ENCODE data around the gene OPN1MW3.
"Not testable (repeated sequence)": the region's sequence is repeated elsewhere in the genome, so short reads cannot be mapped to it uniquely, and the experiment has no call there.

Gene OPN1MW3

DNA sequence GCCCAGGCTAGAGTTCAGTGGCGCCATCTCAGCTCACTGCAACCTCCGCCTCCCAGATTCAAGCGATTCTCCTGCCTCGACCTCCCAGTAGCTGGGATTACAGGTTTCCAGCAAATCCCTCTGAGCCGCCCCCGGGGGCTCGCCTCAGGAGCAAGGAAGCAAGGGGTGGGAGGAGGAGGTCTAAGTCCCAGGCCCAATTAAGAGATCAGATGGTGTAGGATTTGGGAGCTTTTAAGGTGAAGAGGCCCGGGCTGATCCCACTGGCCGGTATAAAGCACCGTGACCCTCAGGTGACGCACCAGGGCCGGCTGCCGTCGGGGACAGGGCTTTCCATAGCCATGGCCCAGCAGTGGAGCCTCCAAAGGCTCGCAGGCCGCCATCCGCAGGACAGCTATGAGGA lies at the start of gene OPN1MW3:
OPN1MW3 (plus strand) TSS at position 301 of the 400 bp plus-strand sequence; CDS start at position 339, 38 bp downstream.
- H3K4me1 ChIP-seq (ENCODE audit: control insufficient read depth, insufficient read depth, low read length); H3K9ac ChIP-seq (ENCODE audit: low read length in 2 of 2); H3K36me3 ChIP-seq (ENCODE audit: control insufficient read depth in 2 of 2, insufficient read depth in 2 of 2, low read length in 2 of 2); H3K27ac ChIP-seq (ENCODE audit: low read length); H3K27me3 ChIP-seq (ENCODE audit: control insufficient read depth in 1 of 2, insufficient read depth in 2 of 2, low read length in 2 of 2); H3K4me3 ChIP-seq (ENCODE audit: low read length in 2 of 2); H3K9me3 ChIP-seq (ENCODE audit: control insufficient read depth in 2 of 2, low read length in 2 of 2): not testable (repeated sequence)

DNA sequence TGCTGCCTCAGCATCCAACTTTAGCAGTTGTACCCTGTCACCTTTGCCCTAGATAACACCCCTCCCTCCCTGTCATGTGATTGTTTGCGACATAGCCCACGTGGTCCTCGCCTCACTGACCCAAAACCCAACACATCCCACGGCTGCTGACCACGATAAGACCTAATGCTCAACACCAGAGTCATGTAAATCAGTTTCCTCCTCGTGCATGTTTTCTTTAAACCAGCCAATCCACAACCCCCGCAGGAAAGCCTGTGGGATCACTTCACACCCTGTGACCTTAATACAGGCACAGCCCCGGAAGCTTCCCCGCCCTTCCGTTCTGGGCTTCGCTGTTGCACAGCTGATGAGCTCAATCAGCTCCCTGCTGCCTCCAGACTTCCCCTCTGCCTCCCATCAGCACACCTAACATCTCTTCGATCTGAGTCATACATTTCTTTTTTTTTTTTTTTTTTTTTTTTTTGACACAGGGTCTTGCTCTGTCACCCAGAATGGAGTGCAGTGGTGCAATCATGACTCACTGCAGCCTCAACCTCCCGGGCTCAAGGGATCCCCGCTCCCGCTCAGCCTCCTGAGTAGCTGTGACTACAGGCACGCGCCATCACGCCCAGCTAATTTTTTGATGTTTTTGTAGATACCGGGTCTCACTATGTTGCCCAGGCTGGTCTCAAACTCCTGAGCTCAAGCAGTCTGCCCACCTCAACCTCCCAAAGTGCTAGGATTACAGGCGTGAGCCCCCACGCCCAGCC lies 47.5 kb upstream of the OPN1MW3 start:
- not testable (repeated sequence) for H3K4me3 ChIP-seq (ENCODE audit: low read length in 2 of 2); H3K27me3 ChIP-seq (ENCODE audit: control insufficient read depth in 1 of 2, insufficient read depth in 2 of 2, low read length in 2 of 2); H3K4me1 ChIP-seq (ENCODE audit: control insufficient read depth, insufficient read depth, low read length); H3K27ac ChIP-seq (ENCODE audit: low read length); H3K36me3 ChIP-seq (ENCODE audit: control insufficient read depth in 2 of 2, insufficient read depth in 2 of 2, low read length in 2 of 2); H3K9me3 ChIP-seq (ENCODE audit: control insufficient read depth in 2 of 2, low read length in 2 of 2); H3K9ac ChIP-seq (ENCODE audit: low read length in 2 of 2)

DNA sequence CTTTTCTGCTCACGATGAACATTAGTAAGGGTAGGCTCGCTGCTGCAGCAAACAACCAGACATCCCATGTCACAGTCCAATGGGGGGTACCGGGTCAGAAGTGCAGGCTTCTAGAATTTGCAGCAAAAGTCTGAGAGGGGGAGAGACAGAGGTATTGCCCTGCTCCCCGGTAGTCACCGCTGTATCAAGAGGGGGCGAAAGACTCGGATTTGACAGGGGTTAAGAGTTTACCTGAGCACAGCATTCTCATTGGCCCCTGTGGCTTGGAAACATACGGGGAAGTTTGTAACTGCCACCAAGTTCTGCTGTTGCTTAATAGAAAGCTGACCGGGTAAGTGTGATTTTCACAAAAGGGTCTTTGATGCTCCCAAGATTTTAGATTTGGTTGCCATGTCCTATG lies 46.3 kb upstream of the OPN1MW3 start:
- H3K36me3 ChIP-seq (ENCODE audit: control insufficient read depth in 2 of 2, insufficient read depth in 2 of 2, low read length in 2 of 2); H3K27me3 ChIP-seq (ENCODE audit: control insufficient read depth in 1 of 2, insufficient read depth in 2 of 2, low read length in 2 of 2); H3K4me1 ChIP-seq (ENCODE audit: control insufficient read depth, insufficient read depth, low read length); H3K9me3 ChIP-seq (ENCODE audit: control insufficient read depth in 2 of 2, low read length in 2 of 2); H3K4me3 ChIP-seq (ENCODE audit: low read length in 2 of 2); H3K27ac ChIP-seq (ENCODE audit: low read length); H3K9ac ChIP-seq (ENCODE audit: low read length in 2 of 2): not testable (repeated sequence)

DNA sequence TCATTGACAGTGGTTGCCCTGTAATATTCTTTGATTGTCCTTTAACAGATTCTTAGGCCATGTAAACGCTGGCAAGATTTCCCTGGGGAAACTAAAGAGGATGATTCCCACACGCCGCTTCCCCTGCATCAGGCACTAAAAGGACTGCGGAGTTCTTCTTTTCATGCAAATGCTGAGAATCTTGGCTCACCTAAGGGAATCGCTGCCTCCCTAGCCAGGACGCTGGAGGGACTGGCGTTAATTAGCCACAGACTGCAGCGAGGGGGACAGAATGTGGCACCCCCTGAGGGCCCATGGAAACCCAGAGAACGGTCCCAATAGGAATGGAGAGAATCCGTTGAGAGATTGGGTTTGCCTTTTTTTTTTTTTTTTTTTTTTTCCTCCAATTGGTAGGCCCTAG lies 45.9 kb upstream of the OPN1MW3 start:
- H3K4me1 ChIP-seq (ENCODE audit: control insufficient read depth, insufficient read depth, low read length); H3K9ac ChIP-seq (ENCODE audit: low read length in 2 of 2); H3K27me3 ChIP-seq (ENCODE audit: control insufficient read depth in 1 of 2, insufficient read depth in 2 of 2, low read length in 2 of 2); H3K9me3 ChIP-seq (ENCODE audit: control insufficient read depth in 2 of 2, low read length in 2 of 2); H3K27ac ChIP-seq (ENCODE audit: low read length); H3K36me3 ChIP-seq (ENCODE audit: control insufficient read depth in 2 of 2, insufficient read depth in 2 of 2, low read length in 2 of 2); H3K4me3 ChIP-seq (ENCODE audit: low read length in 2 of 2): not testable (repeated sequence)

DNA sequence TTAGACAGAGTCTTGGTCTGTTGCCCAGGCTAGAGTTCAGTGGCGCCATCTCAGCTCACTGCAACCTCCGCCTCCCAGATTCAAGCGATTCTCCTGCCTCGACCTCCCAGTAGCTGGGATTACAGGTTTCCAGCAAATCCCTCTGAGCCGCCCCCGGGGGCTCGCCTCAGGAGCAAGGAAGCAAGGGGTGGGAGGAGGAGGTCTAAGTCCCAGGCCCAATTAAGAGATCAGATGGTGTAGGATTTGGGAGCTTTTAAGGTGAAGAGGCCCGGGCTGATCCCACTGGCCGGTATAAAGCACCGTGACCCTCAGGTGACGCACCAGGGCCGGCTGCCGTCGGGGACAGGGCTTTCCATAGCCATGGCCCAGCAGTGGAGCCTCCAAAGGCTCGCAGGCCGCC lies 37.9 kb upstream of the OPN1MW3 start, which contains the start of gene OPN1MW2:
OPN1MW2 (plus strand) TSS at position 301 of the 400 bp plus-strand sequence; CDS start at position 361, 60 bp downstream.
- not testable (repeated sequence) for H3K4me3 ChIP-seq (ENCODE audit: low read length in 2 of 2); H3K9ac ChIP-seq (ENCODE audit: low read length in 2 of 2); H3K9me3 ChIP-seq (ENCODE audit: control insufficient read depth in 2 of 2, low read length in 2 of 2); H3K27ac ChIP-seq (ENCODE audit: low read length); H3K4me1 ChIP-seq (ENCODE audit: control insufficient read depth, insufficient read depth, low read length); H3K36me3 ChIP-seq (ENCODE audit: control insufficient read depth in 2 of 2, insufficient read depth in 2 of 2, low read length in 2 of 2); H3K27me3 ChIP-seq (ENCODE audit: control insufficient read depth in 1 of 2, insufficient read depth in 2 of 2, low read length in 2 of 2)

DNA sequence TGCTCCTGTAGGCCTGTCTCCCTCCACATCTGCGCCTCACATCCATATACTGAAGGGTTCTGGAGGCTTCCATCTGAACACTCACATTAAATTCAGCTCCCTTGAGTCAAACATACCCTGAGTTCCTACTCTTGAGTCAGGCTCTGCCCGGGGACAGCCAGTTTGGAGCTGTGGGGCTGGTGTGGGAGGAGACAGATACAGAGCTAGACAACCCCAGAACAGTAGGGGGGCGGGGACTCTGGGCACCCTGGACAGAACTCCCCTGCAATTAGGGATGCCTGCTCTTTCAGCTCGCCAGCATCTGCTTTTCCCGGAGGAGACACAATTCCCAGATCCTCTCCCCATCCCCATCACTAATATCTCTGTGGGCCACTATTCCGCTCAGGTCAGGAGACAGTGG lies 32.1 kb upstream of the OPN1MW3 start:
- H3K36me3 ChIP-seq (ENCODE audit: control insufficient read depth in 2 of 2, insufficient read depth in 2 of 2, low read length in 2 of 2); H3K9ac ChIP-seq (ENCODE audit: low read length in 2 of 2); H3K4me3 ChIP-seq (ENCODE audit: low read length in 2 of 2); H3K4me1 ChIP-seq (ENCODE audit: control insufficient read depth, insufficient read depth, low read length); H3K27me3 ChIP-seq (ENCODE audit: control insufficient read depth in 1 of 2, insufficient read depth in 2 of 2, low read length in 2 of 2); H3K9me3 ChIP-seq (ENCODE audit: control insufficient read depth in 2 of 2, low read length in 2 of 2); H3K27ac ChIP-seq (ENCODE audit: low read length): not testable (repeated sequence)

DNA sequence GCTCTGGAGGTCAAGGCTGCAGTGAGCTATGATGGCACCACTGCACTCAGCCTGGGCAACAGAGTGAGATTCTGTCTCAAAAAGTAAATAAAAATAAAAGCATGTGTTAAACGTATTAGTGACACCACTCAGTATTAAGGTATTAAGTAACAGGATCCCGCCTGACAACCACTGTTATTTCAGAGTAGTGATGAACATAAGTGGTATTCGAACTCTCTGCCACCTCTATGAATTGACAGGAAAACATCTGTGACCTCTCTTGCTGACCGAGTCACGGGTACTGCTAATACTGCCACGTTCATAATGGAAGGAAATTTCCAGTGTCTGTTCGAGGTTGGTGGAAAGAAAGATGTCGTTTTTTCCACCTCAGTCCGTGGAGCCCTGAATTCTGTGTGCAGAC lies 30.7 kb upstream of the OPN1MW3 start:
- not testable (repeated sequence) for H3K9ac ChIP-seq (ENCODE audit: low read length in 2 of 2); H3K27ac ChIP-seq (ENCODE audit: low read length); H3K36me3 ChIP-seq (ENCODE audit: control insufficient read depth in 2 of 2, insufficient read depth in 2 of 2, low read length in 2 of 2); H3K4me1 ChIP-seq (ENCODE audit: control insufficient read depth, insufficient read depth, low read length); H3K4me3 ChIP-seq (ENCODE audit: low read length in 2 of 2); H3K9me3 ChIP-seq (ENCODE audit: control insufficient read depth in 2 of 2, low read length in 2 of 2); H3K27me3 ChIP-seq (ENCODE audit: control insufficient read depth in 1 of 2, insufficient read depth in 2 of 2, low read length in 2 of 2)

DNA sequence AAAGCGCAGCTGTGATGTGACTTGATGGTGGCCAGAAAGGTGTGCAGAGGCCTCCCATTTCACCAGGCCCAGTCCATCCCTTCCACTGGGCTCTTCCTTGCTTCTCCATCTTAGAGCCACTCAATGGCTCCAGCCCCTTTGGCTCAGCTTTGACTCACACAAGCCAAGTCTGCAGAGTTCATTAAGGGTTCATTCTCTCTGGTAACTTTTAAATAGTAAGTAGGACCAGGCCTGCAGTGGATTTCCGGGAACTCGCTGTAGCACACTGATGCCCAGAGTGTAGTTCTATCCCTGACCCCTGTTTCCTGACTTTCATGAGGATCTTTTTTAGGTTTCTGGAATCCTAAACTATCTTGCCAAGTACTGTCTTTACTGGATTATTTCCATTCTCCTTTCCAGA lies 25.9 kb upstream of the OPN1MW3 start:
- not testable (repeated sequence) for H3K9ac ChIP-seq (ENCODE audit: low read length in 2 of 2); H3K36me3 ChIP-seq (ENCODE audit: control insufficient read depth in 2 of 2, insufficient read depth in 2 of 2, low read length in 2 of 2); H3K9me3 ChIP-seq (ENCODE audit: control insufficient read depth in 2 of 2, low read length in 2 of 2); H3K27ac ChIP-seq (ENCODE audit: low read length); H3K4me1 ChIP-seq (ENCODE audit: control insufficient read depth, insufficient read depth, low read length); H3K27me3 ChIP-seq (ENCODE audit: control insufficient read depth in 1 of 2, insufficient read depth in 2 of 2, low read length in 2 of 2); H3K4me3 ChIP-seq (ENCODE audit: low read length in 2 of 2)

DNA sequence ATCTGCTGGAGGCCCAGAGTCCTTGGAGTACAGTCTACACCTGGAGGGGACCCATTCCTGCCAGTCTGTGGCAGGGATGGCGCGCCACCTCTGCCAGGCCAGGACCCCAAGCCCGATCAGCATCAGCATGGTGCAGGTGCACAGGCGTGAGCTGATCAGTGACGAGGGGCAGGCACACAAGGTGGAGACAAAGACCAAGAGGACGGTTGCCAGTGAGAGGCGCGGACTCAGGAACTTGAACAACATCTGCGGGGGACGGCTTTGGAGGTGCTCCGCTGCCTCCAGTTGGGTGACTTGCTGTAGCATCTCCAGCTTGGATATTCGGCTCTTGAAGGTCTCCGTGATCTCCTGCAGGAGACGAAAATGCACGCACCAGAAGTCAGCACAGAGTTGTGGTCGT lies 23.8 kb upstream of the OPN1MW3 start:
- H3K4me1 ChIP-seq (ENCODE audit: control insufficient read depth, insufficient read depth, low read length); H3K9me3 ChIP-seq (ENCODE audit: control insufficient read depth in 2 of 2, low read length in 2 of 2); H3K36me3 ChIP-seq (ENCODE audit: control insufficient read depth in 2 of 2, insufficient read depth in 2 of 2, low read length in 2 of 2); H3K9ac ChIP-seq (ENCODE audit: low read length in 2 of 2); H3K4me3 ChIP-seq (ENCODE audit: low read length in 2 of 2); H3K27me3 ChIP-seq (ENCODE audit: control insufficient read depth in 1 of 2, insufficient read depth in 2 of 2, low read length in 2 of 2); H3K27ac ChIP-seq (ENCODE audit: low read length): not testable (repeated sequence)

DNA sequence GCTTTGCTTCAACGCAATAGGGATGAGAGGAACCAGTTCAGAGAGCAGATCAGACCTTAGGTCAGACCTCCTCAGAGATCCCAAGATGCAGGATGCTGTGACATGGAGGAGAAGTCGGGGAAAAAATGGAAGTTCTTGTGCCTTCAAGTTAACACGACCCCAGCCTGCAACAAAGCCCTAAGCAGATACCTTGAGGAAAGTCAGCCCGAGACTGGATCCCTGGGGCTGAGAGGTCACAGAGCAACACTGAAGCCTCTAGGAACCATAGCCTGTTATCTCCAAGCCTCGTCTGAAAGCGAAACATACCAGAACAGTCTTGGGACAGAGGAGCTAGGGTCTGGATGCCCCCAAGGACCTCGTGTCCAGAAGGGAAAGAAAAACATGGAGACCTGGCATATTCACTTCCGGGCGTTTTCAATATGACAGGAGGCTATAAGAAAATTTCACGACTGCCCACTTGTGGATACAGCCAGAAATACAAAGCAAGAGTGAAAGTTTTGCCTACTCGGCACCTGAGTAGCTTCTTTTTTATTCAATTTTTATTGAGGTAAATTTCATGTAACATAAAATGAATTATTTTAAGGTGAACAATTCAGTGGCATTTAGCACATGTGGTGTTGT lies 18.3 kb upstream of the OPN1MW3 start:
- not testable (repeated sequence) for H3K36me3 ChIP-seq (ENCODE audit: control insufficient read depth in 2 of 2, insufficient read depth in 2 of 2, low read length in 2 of 2)

DNA sequence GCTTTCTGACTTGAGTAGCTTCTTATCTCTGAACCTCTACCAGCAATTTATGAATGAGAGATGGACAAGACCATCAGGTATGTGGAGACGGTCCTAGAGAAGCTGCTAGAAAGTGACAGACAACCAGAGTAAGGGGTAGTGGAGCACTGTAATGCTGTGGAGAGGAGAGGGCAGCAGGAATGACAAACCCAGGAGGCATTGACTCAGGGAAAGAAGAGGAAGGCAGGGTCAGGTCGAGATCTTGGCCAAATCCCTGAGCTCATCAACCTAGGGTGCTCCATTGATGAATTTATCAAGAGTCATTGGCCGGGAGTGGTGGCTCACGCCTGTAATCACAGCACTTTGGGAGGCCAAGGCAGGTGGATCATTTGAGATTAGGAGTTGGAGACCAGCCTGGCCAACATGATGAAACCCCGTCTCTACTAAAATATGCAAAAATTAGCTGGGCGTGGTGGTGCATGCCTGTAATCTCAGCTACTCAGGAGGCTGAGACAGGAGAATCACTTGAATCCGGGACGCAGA lies 17.3 kb upstream of the OPN1MW3 start:
- H3K27ac ChIP-seq (ENCODE audit: low read length); H3K36me3 ChIP-seq (ENCODE audit: control insufficient read depth in 2 of 2, insufficient read depth in 2 of 2, low read length in 2 of 2); H3K4me1 ChIP-seq (ENCODE audit: control insufficient read depth, insufficient read depth, low read length); H3K4me3 ChIP-seq (ENCODE audit: low read length in 2 of 2); H3K27me3 ChIP-seq (ENCODE audit: control insufficient read depth in 1 of 2, insufficient read depth in 2 of 2, low read length in 2 of 2); H3K9ac ChIP-seq (ENCODE audit: low read length in 2 of 2); H3K9me3 ChIP-seq (ENCODE audit: control insufficient read depth in 2 of 2, low read length in 2 of 2): not testable (repeated sequence)

More for the DNA sequence above, 18.3 kb upstream of the OPN1MW3 start:
- not testable (repeated sequence) for H3K4me1 ChIP-seq (ENCODE audit: control insufficient read depth, insufficient read depth, low read length); H3K9ac ChIP-seq (ENCODE audit: low read length in 2 of 2); H3K27ac ChIP-seq (ENCODE audit: low read length); H3K4me3 ChIP-seq (ENCODE audit: low read length in 2 of 2); H3K27me3 ChIP-seq (ENCODE audit: control insufficient read depth in 1 of 2, insufficient read depth in 2 of 2, low read length in 2 of 2); H3K9me3 ChIP-seq (ENCODE audit: control insufficient read depth in 2 of 2, low read length in 2 of 2)
